Liver (tissue), 9 donors: ENCODE data around the gene FRMD5. TPM values are rescaled to one million over a fixed set of nuclear protein-coding genes. Genes with fewer than 3 reads are reported as not detected.

Experiments used
- DNase-seq: peaks from one replicate; pipeline ENCODE4 v3.0.0-alpha.2; 2017; ENCODE audit warnings: low spot score
- H3K27ac ChIP-seq, 2 donors: one replicate each; pipeline ENCODE4 v1.7.0; 2013; ENCODE audit warnings: inconsistent platforms in 2 of 2, low read length in 2 of 2, control low read depth in 1 of 2, low read depth in 1 of 2, mild to moderate bottlenecking in 1 of 2
- H3K27me3 ChIP-seq, 4 donors: one replicate each; pipeline versions ENCODE4 v1.6.1 to v1.7.0; 2013; ENCODE audit warnings: low read length in 3 of 4, inconsistent platforms in 1 of 4, mild to moderate bottlenecking in 1 of 4, moderate library complexity in 1 of 4; ENCODE audit not compliant: control insufficient read depth in 4 of 4, insufficient read depth in 4 of 4
- H3K36me3 ChIP-seq, 4 donors: one replicate each; pipeline versions ENCODE4 v1.6.1 to v1.7.0; 2013; ENCODE audit warnings: low read length in 3 of 4, mild to moderate bottlenecking in 3 of 4, low read depth in 1 of 4, moderate library complexity in 1 of 4; ENCODE audit not compliant: control insufficient read depth in 4 of 4, insufficient read depth in 3 of 4
- H3K4me1 ChIP-seq, 4 donors: one replicate each; pipeline versions ENCODE4 v1.6.1 to v1.7.0; 2013; ENCODE audit warnings: low read length in 3 of 4, mild to moderate bottlenecking in 3 of 4, moderate library complexity in 1 of 4; ENCODE audit not compliant: control insufficient read depth in 4 of 4, insufficient read depth in 4 of 4
- H3K4me3 ChIP-seq, 3 donors: one replicate each; pipeline versions ENCODE4 v1.6.1 to v1.7.0; 2013; ENCODE audit warnings: low read length in 3 of 3, control low read depth in 1 of 3, low read depth in 1 of 3, mild to moderate bottlenecking in 1 of 3
- H3K9ac ChIP-seq, 2 donors: one replicate each; pipeline ENCODE4 v1.7.0; 2013; ENCODE audit warnings: low read length in 2 of 2, mild to moderate bottlenecking in 2 of 2, moderate library complexity in 2 of 2, control low read depth in 1 of 2, low read depth in 1 of 2
- H3K9me3 ChIP-seq, 4 donors: one replicate each; pipeline versions ENCODE4 v1.6.1 to v1.7.0; 2013; ENCODE audit warnings: low read length in 3 of 4; ENCODE audit not compliant: control insufficient read depth in 4 of 4
- ATF3 ChIP-seq: IDR thresholded peaks from 2 replicates; pipeline ENCODE4 v1.6.1; 2016; ENCODE audit warnings: antibody characterized with exemption
- CTCF ChIP-seq: fragments of 150-350 bp; IDR thresholded peaks from 2 replicates; pipeline ENCODE4 v1.5.1; 2017; ENCODE audit warnings: improper control_type of control experiment, low read depth, low read length; ENCODE audit not compliant: missing input control
- EGR1 ChIP-seq, 2 donors: IDR thresholded peaks; 2 replicates each; pipeline ENCODE4 v1.6.1; 2016 to 2018; ENCODE audit warnings: antibody characterized with exemption in 2 of 2, low read depth in 2 of 2
- FOXA1 ChIP-seq: IDR thresholded peaks from 2 replicates; pipeline ENCODE4 v1.6.1; 2016; ENCODE audit warnings: antibody characterized with exemption
- FOXA2 ChIP-seq: IDR thresholded peaks from 2 replicates; pipeline ENCODE4 v1.6.1; 2016; ENCODE audit warnings: antibody characterized with exemption
- GABPA ChIP-seq, 2 donors: IDR thresholded peaks in 1 of 2; conservative IDR thresholded peaks in 1 of 2; 2 replicates each; pipeline ENCODE4 v1.6.1; 2016; ENCODE audit warnings: antibody characterized with exemption in 2 of 2, mild to moderate bottlenecking in 1 of 2, moderate library complexity in 1 of 2
- HNF4A ChIP-seq, 2 donors: conservative IDR thresholded peaks; 2 replicates each; pipeline ENCODE4 v1.6.1; 2016; ENCODE audit warnings: antibody characterized with exemption in 2 of 2, mild to moderate bottlenecking in 2 of 2
- HNF4G ChIP-seq: IDR thresholded peaks from 2 replicates; pipeline ENCODE4 v1.6.1; 2016; ENCODE audit warnings: antibody characterized with exemption
- JUND ChIP-seq, 2 donors: IDR thresholded peaks; 2 replicates each; pipeline ENCODE4 v1.6.1; 2016; ENCODE audit warnings: antibody characterized with exemption in 2 of 2
- MAX ChIP-seq: IDR thresholded peaks from 2 replicates; pipeline ENCODE4 v1.6.1; 2016; ENCODE audit warnings: antibody characterized with exemption
- REST ChIP-seq: IDR thresholded peaks from 2 replicates; pipeline ENCODE4 v1.6.1; 2016; ENCODE audit warnings: antibody characterized with exemption, mild to moderate bottlenecking
- RXRA ChIP-seq, 2 donors: IDR thresholded peaks; 2 replicates each; pipeline ENCODE4 v1.6.1; 2017 to 2018; ENCODE audit warnings: antibody characterized with exemption in 2 of 2, mild to moderate bottlenecking in 1 of 2
- SP1 ChIP-seq: IDR thresholded peaks from 2 replicates; pipeline ENCODE4 v1.6.1; 2018; ENCODE audit warnings: antibody characterized with exemption, mild to moderate bottlenecking
- TAF1 ChIP-seq: conservative IDR thresholded peaks from 2 replicates; pipeline ENCODE4 v1.6.1; 2016; ENCODE audit warnings: antibody characterized with exemption, mild to moderate bottlenecking
- YY1 ChIP-seq: IDR thresholded peaks from 2 replicates; pipeline ENCODE4 v1.6.1; 2016; ENCODE audit warnings: antibody characterized with exemption, mild to moderate bottlenecking
- ZBTB33 ChIP-seq: IDR thresholded peaks from 2 replicates; pipeline ENCODE4 v1.6.1; 2016; ENCODE audit warnings: antibody characterized with exemption
- WGBS: extraction: QIAGEN DNeasy Blood & Tissue Kit; methylation state at CpG from one replicate; pipeline ENCODE4 v1.1.7; 2013; 5-methylcytosine and 5-hydroxymethylcytosine counted together
- polyA plus RNA-seq, 2 donors: library from polyadenylated mRNA; stranded (reverse) in 1 of 2; unstranded in 1 of 2; fragments of 200-250 nt in 1 of 2; fragments of >200 nt in 1 of 2; fragmentation: Nextera tagmentation in 1 of 2; extraction: Ambion mirVana in 1 of 2; gene quantifications; one replicate each; pipeline versions ENCODE4 v1.2.1 to v1.2.3, GENCODE V29; 2013 to 2015
- total RNA-seq, 2 donors: library from RNA; depleted of rRNA; stranded (reverse); fragments of >200 nt; gene quantifications; one replicate each; pipeline ENCODE4 v1.2.3, GENCODE V29; 2014
- donor health status: healthy.
- donor health status: healthy.
- donor health status: healthy.
- donor health status: healthy.
- donor health status: healthy.

FRMD5 gene
- total and polyA plus RNA-seq, 4 donors, result 0.01 to 0.25 TPM; not detected in 2

GRCh38 chr15:43932907-43933306 is 262.2 kb downstream of the FRMD5 start:
- no peak for DNase-seq
- 53% methylated on average over 3 of the region's 3 CpGs for WGBS
- TF ChIP-seq HNF4G, result no peak
- Histone ChIP-seq H3K9ac (no peak overlapping the region), H3K27me3 (peaks cover 0 to 4% (median 1%) of the 10 kb centered on the region in 4 donors), H3K36me3 (no peaks in the 10 kb centered on the region), H3K4me1 (no peaks in the 10 kb centered on the region), H3K4me3 (no peak overlapping the region), H3K9me3 (no peaks in the 10 kb centered on the region), H3K27ac (no peak overlapping the region)

- Histone ChIP-seq H3K9me3 (no peaks in the 10 kb centered on the region), H3K27ac (no peak overlapping the region), H3K9ac (no peak overlapping the region), H3K4me3 (no peak overlapping the region), H3K27me3 (peaks cover 0 to 4% (median 1%) of the 10 kb centered on the region in 4 donors), H3K4me1 (no peaks in the 10 kb centered on the region), H3K36me3 (no peaks in the 10 kb centered on the region)
- DNase-seq, result no peak
- WGBS, result 66% methylated on average over 3 of the region's 3 CpGs
- TF ChIP-seq YY1 (no peak), FOXA1 (no peak), REST (no peak)
Observed at GRCh38 chr15:43931790-43932435, 263.2 kb downstream of the FRMD5 start.

- Histone ChIP-seq H3K4me3 (no peak overlapping the region), H3K9ac (no peak overlapping the region), H3K27me3 (peaks cover 0 to 4% (median 1%) of the 10 kb centered on the region in 4 donors), H3K36me3 (no peaks in the 10 kb centered on the region), H3K27ac (no peak overlapping the region), H3K4me1 (no peaks in the 10 kb centered on the region), H3K9me3 (no peaks in the 10 kb centered on the region)
- DNase-seq, result no peak
- 75% methylated on average over 3 of the region's 3 CpGs for WGBS
- TF ChIP-seq ATF3, result no peak
- TF ChIP-seq HNF4A (conservative IDR thresholded peaks at IDR 0.05), result no peak
- TF ChIP-seq GABPA (IDR thresholded peaks at IDR 0.05 in 1 of 2, conservative IDR thresholded peaks at IDR 0.05 in 1 of 2), result no peak
- TF ChIP-seq RXRA (IDR thresholded peaks at IDR 0.05), result no peak
- TF ChIP-seq ZBTB33, result no peak
- TF ChIP-seq REST, result no peak
- TF ChIP-seq MAX, result no peak
- no peak for TF ChIP-seq HNF4G
- TF ChIP-seq YY1, result no peak
- no peak for TF ChIP-seq TAF1
- TF ChIP-seq JUND (IDR thresholded peaks at IDR 0.05), result no peak
- TF ChIP-seq SP1, result no peak
- no peak for TF ChIP-seq CTCF
- TF ChIP-seq FOXA1, result no peak
- no peak for TF ChIP-seq EGR1 (IDR thresholded peaks at IDR 0.05; ENCODE audit: low read depth in 2 of 2)
- no peak for TF ChIP-seq FOXA2
Observed at GRCh38 chr15:43931119-43931518, 264.0 kb downstream of the FRMD5 start.
